Keratinocyte (primary cell): Measurements from ENCODE around the gene MAML2. TPM values are rescaled to one million over a fixed set of nuclear protein-coding genes. Genes with fewer than 3 reads are reported as not detected.
A peak's percentile ranks its signal among the peaks of the same experiment; 100 is the strongest.

Experiments used
- DNase-seq: peaks from one replicate; pipeline ENCODE4 v3.0.0-alpha.2; 2011; ENCODE audit warnings: low read depth, missing footprints, low spot score
- FAIRE-seq: peaks from 2 replicates; lab custom pipeline; 2011; peaks lifted over from hg19 to GRCh38; lab: Jason Lieb, UNC
- H2AFZ ChIP-seq: 2 replicates; pipeline ENCODE4 v1.6.0; 2012; ENCODE audit warnings: low read length, control low read depth, inconsistent platforms; ENCODE audit not compliant: control insufficient read depth
- H3K27ac ChIP-seq: 2 replicates; pipeline ENCODE4 v1.5.1; 2011; ENCODE audit warnings: low read length; ENCODE audit not compliant: control insufficient read depth, insufficient read depth
- H3K27me3 ChIP-seq: 3 replicates; pipeline ENCODE4 v1.6.0; 2011; ENCODE audit warnings: low read length; ENCODE audit not compliant: control insufficient read depth, insufficient read depth; ENCODE audit errors: extremely low read depth
- H3K36me3 ChIP-seq, 2 experiments: 2 replicates in 1 of 2; 3 replicates in 1 of 2; pipeline ENCODE4 v1.5.1; 2011; ENCODE audit warnings: low read length in 2 of 2, mild to moderate bottlenecking in 1 of 2; ENCODE audit not compliant: control insufficient read depth in 2 of 2, insufficient read depth in 2 of 2; ENCODE audit errors: extremely low read depth in 1 of 2
- H3K4me1 ChIP-seq: 3 replicates; pipeline ENCODE4 v1.5.1; 2011; ENCODE audit warnings: low read length; ENCODE audit not compliant: control insufficient read depth, insufficient read depth; ENCODE audit errors: extremely low read depth
- H3K4me2 ChIP-seq: 3 replicates; pipeline ENCODE4 v1.6.0; 2011; ENCODE audit warnings: low read depth, low read length; ENCODE audit not compliant: control insufficient read depth, insufficient read depth; ENCODE audit errors: extremely low read depth
- H3K4me3 ChIP-seq, 3 experiments: fragments of 200-600 bp in 1 of 3; sonication (generic) in 1 of 3; 2 replicates in 2 of 3; 3 replicates in 1 of 3; pipeline ENCODE4 v1.5.1; 2011 to 2016; ENCODE audit warnings: low read length in 3 of 3, mild to moderate bottlenecking in 3 of 3, control low read depth in 2 of 3, inconsistent platforms in 1 of 3, low read depth in 1 of 3, mixed read lengths in 1 of 3, mixed run types in 1 of 3, moderate library complexity in 1 of 3; ENCODE audit not compliant: control insufficient read depth in 2 of 3, insufficient read depth in 2 of 3; ENCODE audit errors: extremely low read depth in 1 of 3
- H3K79me2 ChIP-seq: 2 replicates; pipeline ENCODE4 v1.6.0; 2012; ENCODE audit warnings: low read length; ENCODE audit not compliant: control insufficient read depth, insufficient read depth
- H3K9ac ChIP-seq: 3 replicates; pipeline ENCODE4 v1.6.0; 2011; ENCODE audit warnings: low read length; ENCODE audit not compliant: control insufficient read depth, insufficient read depth; ENCODE audit errors: extremely low read depth
- H3K9me1 ChIP-seq: 3 replicates; pipeline ENCODE4 v1.6.0; 2011; ENCODE audit warnings: low read length; ENCODE audit not compliant: control insufficient read depth, insufficient read depth; ENCODE audit errors: extremely low read depth
- H3K9me3 ChIP-seq: 2 replicates; pipeline ENCODE4 v1.5.1; 2012; ENCODE audit warnings: low read depth, low read length; ENCODE audit not compliant: control insufficient read depth
- H4K20me1 ChIP-seq: 3 replicates; pipeline ENCODE4 v1.6.0; 2011; ENCODE audit warnings: low read length; ENCODE audit not compliant: control insufficient read depth, insufficient read depth; ENCODE audit errors: extremely low read depth
- EZH2 ChIP-seq: IDR thresholded peaks from one replicate; pipeline ENCODE4 v1.6.1; 2012; ENCODE audit warnings: inconsistent platforms, mild to moderate bottlenecking, low read length, moderate library complexity
- dilution Hi-C: fragments of 300-500 bp; cut with MboI; formaldehyde crosslinking; loops from one replicate; pipeline ENCODE4 v1.7.0; 2020; ENCODE audit warnings: low sequenced_read_pairs; ENCODE audit not compliant: extremely low pct_ligation_motif_present
- polyA plus RNA-seq, 5 experiments: library from polyadenylated mRNA; depleted of rRNA in 3 of 5; stranded (reverse) in 3 of 5; stranded (forward) in 1 of 5; unstranded in 1 of 5; fragments of >200 nt; gene quantifications; 1 replicate in 1 of 5; 2 replicates in 3 of 5; 3 replicates in 1 of 5; pipeline versions ENCODE4 v1.2.1 to v1.2.3, GENCODE V29; 2011 to 2012; ENCODE audit warnings: missing spikeins in 2 of 5, low read depth in 1 of 5, low replicate concordance in 1 of 5
- TF ChIP-seq, protein P1 (sequence below), 3 experiments: IDR thresholded peaks in 1 of 3; conservative IDR thresholded peaks in 1 of 3; optimal IDR thresholded peaks in 1 of 3; 2 replicates in 2 of 3; 3 replicates in 1 of 3; pipeline versions ENCODE3 to v1.5.1; 2011; ENCODE audit warnings: low read length in 3 of 3, mild to moderate bottlenecking in 3 of 3, moderate library complexity in 2 of 3, control low read depth in 1 of 3, inconsistent platforms in 1 of 3; ENCODE audit not compliant: insufficient read depth in 2 of 3; ENCODE audit errors: extremely low read depth in 1 of 3

The MAML2 gene
- polyA plus RNA-seq, 1 donor (not counting 4 experiments of a cell fraction or from before 2014, with no cell fraction given), result 4.2 TPM

DNA sequence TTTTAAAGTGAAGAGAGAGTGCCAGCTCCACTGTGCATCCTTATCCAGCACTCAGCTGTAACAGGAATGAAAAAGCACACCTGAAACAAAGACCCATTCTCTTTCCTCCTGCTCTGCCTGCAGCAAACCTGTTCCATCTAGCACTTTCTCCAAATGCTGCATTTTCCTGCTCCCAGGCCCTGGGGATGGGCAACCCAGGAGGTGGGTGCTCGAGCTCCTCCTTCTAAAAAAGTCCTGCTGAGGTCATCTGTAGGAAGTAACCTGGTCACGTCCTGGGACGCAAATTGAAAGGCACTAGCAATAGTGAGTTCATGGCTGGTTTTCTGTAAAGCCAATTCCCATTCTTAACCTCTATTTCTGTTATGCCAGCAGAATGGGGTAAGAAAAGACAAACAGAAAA is 173.7 kb downstream of the MAML2 start:
- TF ChIP-seq, protein P1, sequence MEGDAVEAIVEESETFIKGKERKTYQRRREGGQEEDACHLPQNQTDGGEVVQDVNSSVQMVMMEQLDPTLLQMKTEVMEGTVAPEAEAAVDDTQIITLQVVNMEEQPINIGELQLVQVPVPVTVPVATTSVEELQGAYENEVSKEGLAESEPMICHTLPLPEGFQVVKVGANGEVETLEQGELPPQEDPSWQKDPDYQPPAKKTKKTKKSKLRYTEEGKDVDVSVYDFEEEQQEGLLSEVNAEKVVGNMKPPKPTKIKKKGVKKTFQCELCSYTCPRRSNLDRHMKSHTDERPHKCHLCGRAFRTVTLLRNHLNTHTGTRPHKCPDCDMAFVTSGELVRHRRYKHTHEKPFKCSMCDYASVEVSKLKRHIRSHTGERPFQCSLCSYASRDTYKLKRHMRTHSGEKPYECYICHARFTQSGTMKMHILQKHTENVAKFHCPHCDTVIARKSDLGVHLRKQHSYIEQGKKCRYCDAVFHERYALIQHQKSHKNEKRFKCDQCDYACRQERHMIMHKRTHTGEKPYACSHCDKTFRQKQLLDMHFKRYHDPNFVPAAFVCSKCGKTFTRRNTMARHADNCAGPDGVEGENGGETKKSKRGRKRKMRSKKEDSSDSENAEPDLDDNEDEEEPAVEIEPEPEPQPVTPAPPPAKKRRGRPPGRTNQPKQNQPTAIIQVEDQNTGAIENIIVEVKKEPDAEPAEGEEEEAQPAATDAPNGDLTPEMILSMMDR (optimal IDR thresholded peaks at IDR 0.05 in 1 of 3, IDR thresholded peaks at IDR 0.05 in 1 of 3, conservative IDR thresholded peaks at IDR 0.05 in 1 of 3; ENCODE audit: extremely low read depth in 1 of 3, insufficient read depth in 2 of 3, low read length in 3 of 3), result no peak
- TF ChIP-seq EZH2, result no peak
- dilution Hi-C loops, result no loop called here

DNA sequence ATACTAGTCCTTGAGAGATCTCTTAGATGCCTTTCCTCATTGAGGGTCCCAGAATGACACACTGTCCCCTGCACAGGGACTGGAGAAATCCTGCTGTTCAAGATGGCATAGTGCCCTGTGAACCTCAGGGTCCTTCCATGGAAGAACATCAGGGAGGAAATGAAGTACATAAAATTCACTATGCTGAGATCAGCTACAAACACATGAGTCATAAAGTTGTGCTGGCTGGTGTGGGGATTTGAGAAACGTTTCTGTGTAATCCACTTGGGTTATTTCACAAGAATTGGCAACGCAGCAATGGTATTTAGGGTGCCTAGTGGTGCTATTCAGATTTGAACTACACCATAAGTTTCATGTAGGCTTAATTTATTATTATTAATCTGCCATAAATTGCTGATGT is 174.4 kb downstream of the MAML2 start:
- Histone ChIP-seq H3K27ac (no peak overlapping the region), H4K20me1 (no peaks in the 10 kb centered on the region), H3K9ac (no peak overlapping the region), H3K4me1 (peaks cover 11% of the 10 kb centered on the region), H3K79me2 (no peaks in the 10 kb centered on the region), H3K9me3 (no peaks in the 10 kb centered on the region), H3K9me1 (no peaks in the 10 kb centered on the region), H3K27me3 (no peaks in the 10 kb centered on the region), H3K4me2 (peak overlapping the region; percentile 2), H3K36me3 (no peaks in the 10 kb centered on the region), H2AFZ (no peak overlapping the region), H3K4me3 (no peak overlapping the region)
- dilution Hi-C loops, result no loop called here
- DNase-seq (no peak), FAIRE-seq (peak; percentile 83)
- no peak for TF ChIP-seq EZH2
- TF ChIP-seq, protein P1 (optimal IDR thresholded peaks at IDR 0.05 in 1 of 3, IDR thresholded peaks at IDR 0.05 in 1 of 3, conservative IDR thresholded peaks at IDR 0.05 in 1 of 3; ENCODE audit: extremely low read depth in 1 of 3, insufficient read depth in 2 of 3, low read length in 3 of 3), result no peak

More for the DNA sequence above, 173.7 kb downstream of the MAML2 start:
- Histone ChIP-seq H3K27ac (no peak overlapping the region), H3K27me3 (no peaks in the 10 kb centered on the region), H3K4me2 (peak overlapping the region; percentile 7), H3K9me1 (no peaks in the 10 kb centered on the region), H3K9ac (no peak overlapping the region), H4K20me1 (no peaks in the 10 kb centered on the region), H3K4me3 (no peak overlapping the region), H3K4me1 (peaks cover 11% of the 10 kb centered on the region), H2AFZ (no peak overlapping the region), H3K36me3 (peaks cover 0 to 1% of the 10 kb centered on the region in 2 experiments), H3K79me2 (no peaks in the 10 kb centered on the region), H3K9me3 (no peaks in the 10 kb centered on the region)
- DNase-seq (no peak), FAIRE-seq (no peak)
